HG03045 (cell line): ENCODE measurements around the gene GAGE12H.
"Not testable (repeated sequence)": the region's sequence is repeated elsewhere in the genome, so short reads cannot be mapped to it uniquely, and the experiment has no call there.

Experiments used
- ATAC-seq: cut with Tn5 transposase; IDR thresholded peaks from one replicate; pipeline ENCODE4 v1.9.1; 2021; ENCODE audit warnings: mild to moderate bottlenecking, moderate library complexity; ENCODE audit not compliant: unreplicated experiment

The GAGE12H gene

GRCh38 chrX:49579649-49580048, at the start of gene GAGE12H:
TSS of gene GAGE12H (plus strand) at chrX:49579949. CDS start at chrX:49581104, 1,155 bp downstream.
- ATAC-seq, result not testable (repeated sequence)

GRCh38 chrX:49531877-49532276, 47.9 kb upstream of the GAGE12H start, which contains the start of gene GAGE12C:
TSS of gene GAGE12C (plus strand) at chrX:49532177. CDS start at chrX:49533332, 1,155 bp downstream.
- ATAC-seq, result not testable (repeated sequence)

GRCh38 chrX:49541433-49541832, 38.3 kb upstream of the GAGE12H start, which contains the start of gene GAGE12D:
TSS of gene GAGE12D (plus strand) at chrX:49541733. CDS start at chrX:49542888, 1,155 bp downstream.
- ATAC-seq, result not testable (repeated sequence)

- not testable (repeated sequence) for ATAC-seq
These were observed 28.8 kb upstream of the GAGE12H start, which contains the start of gene GAGE12E for GRCh38 chrX:49550989-49551388. TSS of gene GAGE12E (plus strand) at chrX:49551289. CDS start at chrX:49552444, 1,155 bp downstream.

GRCh38 chrX:49560542-49560941, 19.2 kb upstream of the GAGE12H start, which contains the start of gene GAGE12F:
TSS of gene GAGE12F (plus strand) at chrX:49560842. CDS start at chrX:49561997, 1,155 bp downstream.
- ATAC-seq, result not testable (repeated sequence)

- not testable (repeated sequence) for ATAC-seq
These were observed 11.0 kb upstream of the GAGE12H start for GRCh38 chrX:49568728-49569127.

- ATAC-seq, result not testable (repeated sequence)
These were observed 10.6 kb upstream of the GAGE12H start for GRCh38 chrX:49569152-49569551.

- not testable (repeated sequence) for ATAC-seq
These were observed 9.6 kb upstream of the GAGE12H start, which contains the start of gene GAGE12G for GRCh38 chrX:49570100-49570499. TSS of gene GAGE12G (plus strand) at chrX:49570400. CDS start at chrX:49571555, 1,155 bp downstream.

GRCh38 chrX:49589196-49589595, 9.4 kb downstream of the GAGE12H start, which contains the start of gene GAGE2A:
TSS of gene GAGE2A (plus strand) at chrX:49589496. CDS start at chrX:49590651, 1,155 bp downstream.
- ATAC-seq, result not testable (repeated sequence)

- ATAC-seq, result not testable (repeated sequence)
These were observed 10.2 kb downstream of the GAGE12H start for GRCh38 chrX:49589769-49590478.

- not testable (repeated sequence) for ATAC-seq
These were observed 10.7 kb downstream of the GAGE12H start for GRCh38 chrX:49590488-49590887.

- not testable (repeated sequence) for ATAC-seq
These were observed 19.0 kb downstream of the GAGE12H start, which contains the start of gene GAGE1 for GRCh38 chrX:49598720-49599119. TSS of gene GAGE1 (plus strand) at chrX:49599020. CDS start at chrX:49600175, 1,155 bp downstream.

GRCh38 chrX:49610718-49611310, 31.1 kb downstream of the GAGE12H start:
- no peak for ATAC-seq

- no peak for ATAC-seq
These were observed 38.8 kb downstream of the GAGE12H start for GRCh38 chrX:49618574-49618973.

- ATAC-seq, result no peak
These were observed 47.5 kb downstream of the GAGE12H start for GRCh38 chrX:49627086-49627777.
